GM23248 (cell line): ENCODE data around the gene TRAP1. TPM values are rescaled to one million over a fixed set of nuclear protein-coding genes. Genes with fewer than 3 reads are reported as not detected.

Source experiments
- DNase-seq: peaks from one replicate; pipeline ENCODE4 v3.0.0-alpha.2; 2015
- H2AFZ ChIP-seq: fragments of 200-600 bp; sonication (generic); 2 replicates; pipeline ENCODE4 v1.6.1; 2016; ENCODE audit warnings: antibody characterized with exemption
- H3F3A ChIP-seq: fragments of 200-600 bp; sonication (generic); 2 replicates; pipeline ENCODE4 v1.6.1; 2016; ENCODE audit warnings: mild to moderate bottlenecking, antibody characterized with exemption, mixed run types; ENCODE audit not compliant: insufficient read depth
- H3K27ac ChIP-seq: fragments of 200-600 bp; sonication (generic); 2 replicates; pipeline ENCODE4 v1.5.1; 2016; ENCODE audit warnings: mild to moderate bottlenecking
- H3K27me3 ChIP-seq: fragments of 200-600 bp; sonication (generic); replicated peaks from 2 replicates; pipeline ENCODE4 v1.6.1; 2016; ENCODE audit warnings: mild to moderate bottlenecking; ENCODE audit not compliant: insufficient read depth
- H3K36me3 ChIP-seq: fragments of 200-600 bp; sonication (generic); 2 replicates; pipeline ENCODE4 v1.6.1; 2016; ENCODE audit warnings: low read depth, mild to moderate bottlenecking
- H3K4me1 ChIP-seq: fragments of 200-600 bp; sonication (generic); 2 replicates; pipeline ENCODE4 v1.6.1; 2016; ENCODE audit warnings: mild to moderate bottlenecking; ENCODE audit not compliant: insufficient read depth
- H3K4me2 ChIP-seq: fragments of 200-600 bp; sonication (generic); one replicate; pipeline ENCODE4 v1.6.1; 2016; ENCODE audit warnings: mild to moderate bottlenecking; ENCODE audit not compliant: unreplicated experiment
- H3K4me3 ChIP-seq: fragments of 200-600 bp; sonication (generic); 2 replicates; pipeline ENCODE4 v1.5.1; 2016; ENCODE audit warnings: mild to moderate bottlenecking
- H3K79me2 ChIP-seq: fragments of 200-600 bp; sonication (generic); 2 replicates; pipeline ENCODE4 v1.6.1; 2016; ENCODE audit warnings: mild to moderate bottlenecking; ENCODE audit not compliant: insufficient read depth
- H3K9ac ChIP-seq: fragments of 200-600 bp; sonication (generic); 2 replicates; pipeline ENCODE4 v1.6.1; 2016; ENCODE audit warnings: mild to moderate bottlenecking
- H3K9me2 ChIP-seq: fragments of 200-600 bp; sonication (generic); 2 replicates; pipeline ENCODE4 v1.6.1; 2016; ENCODE audit warnings: mixed run types, mild to moderate bottlenecking, moderate library complexity; ENCODE audit not compliant: insufficient read depth
- H3K9me3 ChIP-seq: fragments of 200-600 bp; sonication (generic); one replicate; pipeline ENCODE4 v1.6.1; 2017; ENCODE audit warnings: low read depth
- H4K20me1 ChIP-seq: fragments of 200-600 bp; sonication (generic); 2 replicates; pipeline ENCODE4 v1.6.0; 2016; ENCODE audit not compliant: insufficient read depth
- EZH2 ChIP-seq: fragments of 200-600 bp; sonication (generic); IDR thresholded peaks from 2 replicates; pipeline ENCODE4 v1.6.1; 2018; ENCODE audit warnings: antibody characterized with exemption, mild to moderate bottlenecking; ENCODE audit not compliant: insufficient read depth, poor library complexity, severe bottlenecking
- EZH2phosphoT487 ChIP-seq: fragments of 200-600 bp; sonication (generic); IDR thresholded peaks from 2 replicates; pipeline ENCODE4 v1.6.1; 2018; ENCODE audit warnings: antibody characterized with exemption, moderate library complexity, mild to moderate bottlenecking, low read depth; ENCODE audit not compliant: insufficient read depth
- WGBS, 2 experiments: methylation state at CpG; one replicate each; pipeline ENCODE4 v1.1.6; 2015 to 2017; ENCODE audit warnings: low lambda C conversion rate in 2 of 2, low coverage in 1 of 2; ENCODE audit errors: missing lambda C conversion rate in 2 of 2; 5-methylcytosine and 5-hydroxymethylcytosine counted together
- in situ Hi-C: fragments of 300-500 bp; cut with MboI; formaldehyde crosslinking; loops from 2 replicates; pipeline ENCODE4 v1.15.0; 2020
- polyA plus RNA-seq: library from polyadenylated mRNA; unstranded; fragments of >200 nt; fragmentation: Nextera tagmentation; extraction: Ambion mirVana; gene quantifications from 2 replicates; pipeline ENCODE4 v1.2.1, GENCODE V29; 2016
- total RNA-seq: library from RNA; depleted of rRNA; stranded (reverse); fragments of >200 nt; shearing (Covaris generic); gene quantifications from 2 replicates; pipeline ENCODE4 v1.2.3, GENCODE V29; 2014

The TRAP1 gene
- total and polyA plus RNA-seq, 2 experiments from 2014 or later, result 56.6 to 73.4 TPM

- DNase-seq, result peak; percentile 28
- no peaks in the 10 kb centered on the region for H3K9me2 ChIP-seq
- H3K4me1 ChIP-seq, result peaks cover 14% of the 10 kb centered on the region
- H3K4me3 ChIP-seq, result no peak overlapping the region
- H3F3A ChIP-seq, result 0 out of 2 replicates have a peak, but pooled peaks cover 8% of the 10 kb centered on the region
- H2AFZ ChIP-seq, result no peak overlapping the region; the same call in 1 of the 2 replicates
- TF ChIP-seq EZH2phosphoT487 (no peak), EZH2 (no peak)
- no peaks in the 10 kb centered on the region for H3K9me3 ChIP-seq
- 56 to 58% methylated on average over 7 of the region's 7 CpGs for WGBS, 2 experiments
- peaks cover 11% of the 10 kb centered on the region; the same call in 1 of the 2 replicates for H3K36me3 ChIP-seq
- H3K79me2 ChIP-seq, result 0 out of 2 replicates have a peak, but pooled peaks cover 15% of the 10 kb centered on the region
- H3K9ac ChIP-seq, result peak overlapping the region; percentile 35
- H3K4me2 ChIP-seq, result no peak overlapping the region
- H3K27ac ChIP-seq, result peak overlapping the region; percentile 39
- H4K20me1 ChIP-seq, result no peaks in the 10 kb centered on the region
- in situ Hi-C loops, result no loop called here
- H3K27me3 ChIP-seq, result no peaks in the 10 kb centered on the region
These were observed 27.6 kb downstream of the TRAP1 start for GRCh38 chr16:3689731-3690130.

GRCh38 chr16:3687792-3688191 lies 29.5 kb downstream of the TRAP1 start:
- TF ChIP-seq EZH2phosphoT487, result no peak
- no peak for TF ChIP-seq EZH2
- no peaks in the 10 kb centered on the region for H3K9me2 ChIP-seq
- peaks cover 14% of the 10 kb centered on the region for H3K4me1 ChIP-seq
- no peak overlapping the region for H3K27ac ChIP-seq
- 0 out of 2 replicates have a peak, but pooled peaks cover 9% of the 10 kb centered on the region for H3K79me2 ChIP-seq
- no peaks in the 10 kb centered on the region for H4K20me1 ChIP-seq
- no peak overlapping the region for H3K9ac ChIP-seq
- no peaks in the 10 kb centered on the region for H3K9me3 ChIP-seq
- H3K4me3 ChIP-seq, result no peak overlapping the region
- in situ Hi-C loops, result no loop called here
- no peak overlapping the region for H2AFZ ChIP-seq
- 0 out of 2 replicates have a peak, but pooled peaks cover 8% of the 10 kb centered on the region for H3F3A ChIP-seq
- H3K4me2 ChIP-seq, result no peak overlapping the region
- no peaks in the 10 kb centered on the region for H3K27me3 ChIP-seq
- WGBS, 2 experiments, result 95 to 99% methylated on average over 9 of the region's 9 CpGs
- H3K36me3 ChIP-seq, result peaks cover 11% of the 10 kb centered on the region; the same call in 1 of the 2 replicates
- DNase-seq, result no peak

- Histone ChIP-seq H3K79me2 (0 out of 2 replicates have a peak, but pooled peaks cover 5% of the 10 kb centered on the region), H3K9me3 (no peaks in the 10 kb centered on the region), H3K27me3 (no peaks in the 10 kb centered on the region), H3K4me3 (no peak overlapping the region), H3K4me2 (no peak overlapping the region), H3K27ac (no peak overlapping the region), H2AFZ (no peak overlapping the region), H3K9me2 (no peaks in the 10 kb centered on the region), H3K9ac (no peak overlapping the region), H4K20me1 (no peaks in the 10 kb centered on the region), H3K4me1 (peaks cover 14% of the 10 kb centered on the region), H3K36me3 (peaks cover 11% of the 10 kb centered on the region; the same call in 1 of the 2 replicates), H3F3A (0 out of 2 replicates have a peak, but pooled peaks cover 8% of the 10 kb centered on the region)
- TF ChIP-seq EZH2phosphoT487 (no peak), EZH2 (no peak)
- in situ Hi-C loops, result no loop called here
- WGBS, 2 experiments, result 75% methylated on average over 7 of the region's 7 CpGs
- DNase-seq, result no peak
These were observed 30.3 kb downstream of the TRAP1 start for GRCh38 chr16:3687021-3687420.

GRCh38 chr16:3681206-3681605 lies 36.1 kb downstream of the TRAP1 start:
- TF ChIP-seq EZH2phosphoT487 (no peak), EZH2 (no peak)
- Histone ChIP-seq H3K4me1 (no peaks in the 10 kb centered on the region), H3F3A (no peaks in the 10 kb centered on the region), H3K27ac (no peak overlapping the region), H3K4me2 (no peak overlapping the region), H3K4me3 (no peak overlapping the region), H4K20me1 (no peaks in the 10 kb centered on the region), H3K79me2 (no peaks in the 10 kb centered on the region), H3K9me3 (no peaks in the 10 kb centered on the region), H3K9me2 (no peaks in the 10 kb centered on the region), H3K36me3 (no peaks in the 10 kb centered on the region; the same call in 1 of the 2 replicates), H3K27me3 (no peaks in the 10 kb centered on the region), H3K9ac (no peak overlapping the region), H2AFZ (no peak overlapping the region)
- peak; percentile 12 for DNase-seq
- in situ Hi-C loops, result no loop called here
- WGBS, 2 experiments, result 28 to 36% methylated on average over 3 of the region's 3 CpGs
